ENCODE results near the gene CCNL1. TPM values are rescaled to one million over a fixed set of nuclear protein-coding genes. Genes with fewer than 3 reads are reported as not detected.

Gene CCNL1
- total and polyA plus RNA-seq, 2 of the 8 experiments (the other 6 are each of a cell fraction or from before 2014, with no cell fraction given): 64.5 to 68.6 TPM

- peak; percentile 51 for TF ChIP-seq CHD7 (IDR thresholded peaks at IDR 0.05; ENCODE audit: insufficient replicate concordance, low read length)
- TF ChIP-seq BCL11A (IDR thresholded peaks at IDR 0.05; ENCODE audit: low read depth in 2 of 2, low read length in 2 of 2): no peak
Measured at GRCh38 chr3:157204431-157204830, 44.5 kb upstream of the CCNL1 start (continued).
